HT1080 (cell line): Measurements from ENCODE around the gene ASB11. TPM values are rescaled to one million over a fixed set of nuclear protein-coding genes. Genes with fewer than 3 reads are reported as not detected.

Experiments
- DNase-seq: peaks from one replicate; pipeline ENCODE4 v3.0.0-alpha.2; 2015; ENCODE audit warnings: low read depth
- total RNA-seq: library from RNA; depleted of rRNA; stranded (reverse); fragments of >200 nt; shearing (Covaris generic); gene quantifications from 2 replicates; pipeline ENCODE4 v1.2.3, GENCODE V29; 2014; rRNA removed

The ASB11 gene
- total RNA-seq, 1 experiment from 2014 or later, result not detected

DNA sequence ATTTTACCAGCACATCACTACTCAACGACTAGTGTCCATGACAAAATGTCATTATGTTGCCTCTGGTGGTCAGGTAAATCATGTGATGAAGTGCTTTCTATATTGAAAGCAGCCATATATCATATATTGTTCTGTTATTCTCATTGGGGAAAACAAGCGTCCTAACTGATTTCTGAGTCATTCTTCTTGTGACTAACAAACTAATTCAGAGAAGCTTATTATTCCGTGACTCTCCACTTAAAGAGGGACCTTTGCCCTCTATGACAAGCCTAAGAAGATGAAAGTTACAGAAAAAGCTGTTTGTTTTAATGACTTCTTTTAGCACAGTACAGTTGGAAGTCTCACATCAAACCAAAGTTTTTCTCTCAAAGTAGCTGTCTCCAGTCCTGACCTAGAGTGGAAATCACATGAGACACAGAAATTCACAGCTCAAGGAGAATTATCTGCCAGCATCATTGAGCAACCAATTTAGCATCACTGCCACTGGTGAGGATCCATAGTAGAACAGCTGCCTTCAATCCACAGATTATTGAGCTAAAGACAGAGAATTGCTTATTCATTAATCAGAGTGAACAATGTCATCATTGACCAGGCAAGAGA lies 81.9 kb downstream of the ASB11 start:
- DNase-seq, result peak; percentile 13

Other genes with a start within 250 kb of the ASB11 start
- gene ASB9, start 45.6 kb downstream of the ASB11 start, total RNA-seq, result 12.2 and 18.1 TPM in 2 replicates
- 6.5 and 7.2 TPM in 2 replicates for gene PIGA, start 19.9 kb upstream of the ASB11 start, total RNA-seq
- 0.37 TPM in 1 of 2 replicates, not detected in the other for gene VEGFD, start 68.8 kb upstream of the ASB11 start, total RNA-seq
- gene PIR, start 177.7 kb upstream of the ASB11 start, total RNA-seq, result 15.6 and 19.3 TPM in 2 replicates
- 0.34 TPM in 1 of 2 replicates, not detected in the other for gene BMX, start 185.2 kb upstream of the ASB11 start, total RNA-seq